Uterus (tissue), 4 donors: Measurements from ENCODE around the gene ASB10. TPM values are rescaled to one million over a fixed set of nuclear protein-coding genes. Genes with fewer than 3 reads are reported as not detected.

Experiments
- DNase-seq, 2 donors: peaks; one replicate each; pipeline ENCODE4 v3.0.0-alpha.2; 2019 to 2020
- H3K27ac ChIP-seq, 2 donors: fragments of 200-600 bp; sonication (generic); 1 replicate in 1 of 2; 2 replicates in 1 of 2; pipeline ENCODE4 v1.5.1; 2016 to 2018
- H3K27me3 ChIP-seq, 2 donors: fragments of 200-600 bp; sonication (generic); one replicate each; pipeline ENCODE4 v1.5.1; 2018 to 2019; ENCODE audit warnings: control low read depth in 1 of 2
- H3K36me3 ChIP-seq, 2 donors: fragments of 200-600 bp; sonication (generic); one replicate each; pipeline ENCODE4 v1.5.1; 2019; ENCODE audit warnings: control low read depth in 1 of 2
- H3K4me1 ChIP-seq, 2 donors: fragments of 200-600 bp; sonication (generic); one replicate each; pipeline ENCODE4 v1.5.1; 2018 to 2019; ENCODE audit warnings: control low read depth in 1 of 2
- H3K4me3 ChIP-seq, 2 donors: fragments of 200-600 bp; sonication (generic); 1 replicate in 1 of 2; 2 replicates in 1 of 2; pipeline ENCODE4 v1.5.1; 2018 to 2019; ENCODE audit warnings: mild to moderate bottlenecking in 1 of 2
- H3K9me3 ChIP-seq, 2 donors: fragments of 200-600 bp; sonication (generic); one replicate each; pipeline ENCODE4 v1.5.1; 2019; ENCODE audit warnings: control low read depth in 1 of 2
- CTCF ChIP-seq, 4 experiments: fragments of 200-600 bp in 2 of 4; fragments of 450-650 bp in 2 of 4; sonication (generic) in 2 of 4; IDR thresholded peaks; one replicate each; pipeline ENCODE4 v1.5.1; 2016 to 2019; ENCODE audit warnings: antibody characterized with exemption in 4 of 4, mild to moderate bottlenecking in 2 of 4, moderate library complexity in 1 of 4
- POLR2A ChIP-seq, 2 donors: fragments of 450-650 bp; IDR thresholded peaks; one replicate each; pipeline ENCODE4 v1.6.1; 2016; ENCODE audit warnings: antibody characterized with exemption in 2 of 2, mild to moderate bottlenecking in 1 of 2, moderate library complexity in 1 of 2
- intact Hi-C: fragments of 100-400 bp; cut with DNase I; formaldehyde crosslinking; loops from one replicate; pipeline ENCODE4 v1.15.1; 2023; ENCODE audit warnings: low total_unique reads
- total RNA-seq, 4 donors: library from RNA; depleted of rRNA in 3 of 4; stranded (reverse); fragments of >200 nt in 3 of 4; gene quantifications; one replicate each; pipeline versions ENCODE4 v1.1.0 to v1.2.4, GENCODE V29; 2014 to 2023
- donor health status: DM: yes; HTN: yes; CAD: no.

Gene ASB10
- total RNA-seq, 4 donors from 2014 or later, result not detected

- H3K27me3 ChIP-seq, result no peaks in the 10 kb centered on the region
- H3K9me3 ChIP-seq, result no peaks in the 10 kb centered on the region
- H3K4me3 ChIP-seq, result no peak overlapping the region
- TF ChIP-seq CTCF (IDR thresholded peaks at IDR 0.05) (no peak), POLR2A (IDR thresholded peaks at IDR 0.05) (no peak)
- no peak overlapping the region for H3K27ac ChIP-seq
- DNase-seq, result no peak
- intact Hi-C loops, result no loop called here
- no peaks in the 10 kb centered on the region for H3K4me1 ChIP-seq
- no peaks in the 10 kb centered on the region for H3K36me3 ChIP-seq
Observed at GRCh38 chr7:151207315-151207714, 20.3 kb upstream of the ASB10 start.

DNA sequence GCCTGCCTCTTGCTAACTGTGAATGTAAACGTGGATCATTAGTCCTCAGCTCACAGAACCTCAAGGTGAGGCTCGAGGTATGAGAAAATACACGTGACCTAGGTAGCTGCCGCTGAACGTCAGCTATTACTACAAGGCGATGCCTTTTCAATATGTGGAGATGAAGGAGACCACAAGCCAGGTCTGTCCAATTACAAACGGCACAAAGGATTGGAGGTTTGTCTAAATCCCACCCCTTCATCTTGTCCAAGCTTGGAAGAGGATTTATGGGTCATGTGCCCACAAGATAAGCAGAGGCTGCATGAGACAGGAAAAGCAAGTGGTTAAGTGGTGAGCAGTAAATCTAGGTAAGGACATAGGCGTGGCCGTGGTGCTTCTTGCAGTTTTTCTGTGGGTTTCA is 19.9 kb upstream of the ASB10 start:
- intact Hi-C loops, result no loop called here
- no peak for DNase-seq

GRCh38 chr7:151205730-151206129 is 18.7 kb upstream of the ASB10 start:
- no peaks in the 10 kb centered on the region for H3K4me1 ChIP-seq
- H3K9me3 ChIP-seq, result no peaks in the 10 kb centered on the region
- no peak for TF ChIP-seq CTCF (IDR thresholded peaks at IDR 0.05)
- no peak for TF ChIP-seq POLR2A (IDR thresholded peaks at IDR 0.05)
- no peaks in the 10 kb centered on the region for H3K36me3 ChIP-seq
- H3K4me3 ChIP-seq, result no peak overlapping the region
- no peak for DNase-seq
- no peak overlapping the region for H3K27ac ChIP-seq
- H3K27me3 ChIP-seq, result no peaks in the 10 kb centered on the region
- intact Hi-C loops, result no loop called here

More for the DNA sequence above, 19.9 kb upstream of the ASB10 start:
- TF ChIP-seq CTCF (IDR thresholded peaks at IDR 0.05), result no peak
- TF ChIP-seq POLR2A (IDR thresholded peaks at IDR 0.05), result no peak
- Histone ChIP-seq H3K36me3 (no peaks in the 10 kb centered on the region), H3K27ac (no peak overlapping the region), H3K9me3 (no peaks in the 10 kb centered on the region), H3K27me3 (no peaks in the 10 kb centered on the region), H3K4me3 (no peak overlapping the region), H3K4me1 (no peaks in the 10 kb centered on the region)

DNA sequence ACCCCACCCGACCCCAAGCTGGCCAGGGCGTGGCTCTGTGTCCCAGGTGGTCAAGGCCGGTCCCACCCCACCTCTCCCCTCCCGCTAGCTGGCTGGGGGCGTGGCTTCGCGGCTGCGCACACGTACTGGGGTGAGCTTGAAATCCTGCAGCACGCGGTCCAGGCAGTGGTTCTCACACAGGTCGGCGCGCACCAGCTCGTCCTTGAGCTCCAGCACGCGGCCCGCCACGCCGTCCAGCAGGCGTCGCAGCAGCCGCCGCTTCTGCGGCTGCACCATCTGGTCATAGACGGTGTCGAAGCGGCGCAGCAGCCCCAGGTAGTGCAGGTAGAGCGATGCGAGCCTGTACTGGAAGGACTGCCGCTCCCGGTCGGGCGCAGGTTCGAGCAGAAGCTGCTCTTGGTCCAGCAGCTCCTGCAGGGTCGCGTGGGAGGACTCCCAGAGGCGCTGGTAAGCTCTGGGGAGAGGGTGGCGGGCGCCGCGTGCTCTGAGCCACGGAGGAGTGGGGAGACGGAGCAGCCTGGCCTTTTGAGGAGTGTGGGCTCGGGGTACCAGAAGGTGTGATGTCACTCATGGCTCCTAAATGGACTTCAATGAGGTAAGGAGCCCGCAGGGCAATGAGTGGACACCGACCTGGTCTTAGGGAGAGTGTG is 17.5 kb upstream of the ASB10 start:
- no peak overlapping the region for H3K27ac ChIP-seq
- H3K9me3 ChIP-seq, result no peaks in the 10 kb centered on the region
- intact Hi-C loops, result no loop called here
- no peaks in the 10 kb centered on the region for H3K27me3 ChIP-seq
- H3K36me3 ChIP-seq, result no peaks in the 10 kb centered on the region
- DNase-seq, result no peak
- H3K4me3 ChIP-seq, result no peak overlapping the region
- peaks cover 0 to 5% of the 10 kb centered on the region in 2 donors for H3K4me1 ChIP-seq
- TF ChIP-seq POLR2A (IDR thresholded peaks at IDR 0.05) (no peak), CTCF (IDR thresholded peaks at IDR 0.05) (no peak)

DNA sequence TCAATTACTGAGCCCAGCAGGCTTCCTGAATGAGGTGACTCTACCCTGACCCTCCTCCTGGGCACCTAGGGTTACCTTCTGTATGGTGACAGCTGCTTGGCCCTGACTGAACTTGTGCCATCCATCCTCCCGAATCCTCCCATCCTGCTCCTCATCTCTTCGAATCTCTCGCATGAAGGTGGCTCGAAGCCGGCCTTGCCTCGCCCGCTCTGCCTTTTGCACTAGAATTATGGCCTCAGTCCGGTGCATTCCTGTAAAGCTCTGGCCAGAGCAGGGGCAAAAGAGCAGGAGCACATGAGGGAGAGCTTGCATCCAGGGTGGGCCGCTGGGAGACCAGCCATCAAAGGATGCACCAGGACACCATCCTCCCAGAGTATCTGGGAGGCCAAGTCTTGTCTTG is 15.8 kb upstream of the ASB10 start:
- no peaks in the 10 kb centered on the region for H3K36me3 ChIP-seq
- no peaks in the 10 kb centered on the region for H3K9me3 ChIP-seq
- intact Hi-C loops, result no loop called here
- H3K4me3 ChIP-seq, result no peak overlapping the region
- H3K27ac ChIP-seq, result no peak overlapping the region
- H3K4me1 ChIP-seq, result peaks cover 0 to 7% of the 10 kb centered on the region in 2 donors
- TF ChIP-seq CTCF (IDR thresholded peaks at IDR 0.05), result no peak
- no peaks in the 10 kb centered on the region for H3K27me3 ChIP-seq
- DNase-seq, result no peak
